CD14-positive monocyte (primary cell): ENCODE data around the gene BFSP2. TPM values are rescaled to one million over a fixed set of nuclear protein-coding genes. Genes with fewer than 3 reads are reported as not detected.

Source experiments
- DNase-seq, 3 donors: peaks; one replicate each; pipeline ENCODE4 v3.0.0-alpha.2; 2011 to 2022
- H2AFZ ChIP-seq: 2 replicates; pipeline ENCODE4 v1.6.0; 2012; ENCODE audit warnings: mild to moderate bottlenecking, low read depth, low read length, inconsistent platforms; ENCODE audit not compliant: insufficient read depth, poor library complexity, severe bottlenecking
- H3K27ac ChIP-seq, 2 donors: 1 replicate in 1 of 2; 2 replicates in 1 of 2; pipeline ENCODE4 v1.5.1; 2012 to 2013; ENCODE audit warnings: low read length in 2 of 2, control low read depth in 1 of 2, inconsistent platforms in 1 of 2, low read depth in 1 of 2, mild to moderate bottlenecking in 1 of 2
- H3K27me3 ChIP-seq, 2 donors: one replicate each; pipeline versions ENCODE4 v1.6.0 to v1.6.1; 2011 to 2013; ENCODE audit warnings: low read length in 2 of 2; ENCODE audit not compliant: control insufficient read depth in 2 of 2, insufficient read depth in 2 of 2
- H3K36me3 ChIP-seq, 2 donors: replicated peaks in 1 of 2; 1 replicate in 1 of 2; 2 replicates in 1 of 2; pipeline versions ENCODE4 v1.5.1 to v1.6.1; 2012 to 2013; ENCODE audit warnings: low read length in 2 of 2, control low read depth in 1 of 2, inconsistent platforms in 1 of 2, mild to moderate bottlenecking in 1 of 2; ENCODE audit not compliant: insufficient read depth in 2 of 2, control insufficient read depth in 1 of 2
- H3K4me1 ChIP-seq, 2 donors: 1 replicate in 1 of 2; 2 replicates in 1 of 2; pipeline versions ENCODE4 v1.5.1 to v1.6.1; 2012 to 2013; ENCODE audit warnings: low read length in 2 of 2, control low read depth in 1 of 2, inconsistent platforms in 1 of 2, mild to moderate bottlenecking in 1 of 2, moderate library complexity in 1 of 2; ENCODE audit not compliant: insufficient read depth in 2 of 2, control insufficient read depth in 1 of 2
- H3K4me2 ChIP-seq: replicated peaks from 2 replicates; pipeline ENCODE3; 2012; ENCODE audit warnings: low read length, moderate library complexity, mild to moderate bottlenecking; ENCODE audit not compliant: poor library complexity, severe bottlenecking; ENCODE audit errors: extremely low read depth
- H3K4me3 ChIP-seq, 3 experiments: fragments of 200-600 bp in 1 of 3; sonication (generic) in 1 of 3; replicated peaks in 1 of 3; 1 replicate in 2 of 3; 2 replicates in 1 of 3; pipeline ENCODE4 v1.5.1; 2011 to 2013; ENCODE audit warnings: low read length in 3 of 3, mild to moderate bottlenecking in 3 of 3, control low read depth in 2 of 3, low read depth in 2 of 3, inconsistent platforms in 1 of 3, moderate library complexity in 1 of 3
- H3K79me2 ChIP-seq: 2 replicates; pipeline ENCODE4 v1.6.0; 2012; ENCODE audit warnings: mild to moderate bottlenecking, control low read depth, inconsistent platforms, low read length, moderate library complexity; ENCODE audit not compliant: insufficient read depth
- H3K9ac ChIP-seq: 2 replicates; pipeline ENCODE4 v1.6.0; 2017; ENCODE audit warnings: low read length, mild to moderate bottlenecking; ENCODE audit not compliant: insufficient read depth, poor library complexity, severe bottlenecking
- H3K9me3 ChIP-seq, 2 donors: replicated peaks in 1 of 2; 1 replicate in 1 of 2; 2 replicates in 1 of 2; pipeline versions ENCODE4 v1.5.1 to v1.6.1; 2012 to 2013; ENCODE audit warnings: low read length in 2 of 2, control low read depth in 1 of 2; ENCODE audit not compliant: control insufficient read depth in 1 of 2, insufficient read depth in 1 of 2
- H4K20me1 ChIP-seq: 2 replicates; pipeline ENCODE4 v1.6.0; 2012; ENCODE audit warnings: mild to moderate bottlenecking, low read length, control low read depth, moderate library complexity; ENCODE audit not compliant: insufficient read depth
- H3K27ac Mint-ChIP-seq, 7 donors: one replicate each; pipeline ENCODE4 v1.8.0; 2020; ENCODE audit warnings: mild to moderate bottlenecking in 7 of 7, mixed read lengths in 7 of 7, moderate library complexity in 6 of 7, inconsistent platforms in 2 of 7
- H3K27me3 Mint-ChIP-seq, 3 donors: one replicate each; pipeline ENCODE4 v1.8.0; 2021 to 2022; ENCODE audit warnings: low read depth in 3 of 3, mild to moderate bottlenecking in 3 of 3, mixed read lengths in 3 of 3, moderate library complexity in 3 of 3, inconsistent platforms in 1 of 3
- H3K36me3 Mint-ChIP-seq, 2 donors: one replicate each; pipeline ENCODE4 v1.8.0; 2020; ENCODE audit warnings: mixed read lengths in 2 of 2, inconsistent platforms in 1 of 2, mild to moderate bottlenecking in 1 of 2
- H3K4me1 Mint-ChIP-seq: one replicate; pipeline ENCODE4 v1.8.0; 2020; ENCODE audit warnings: mild to moderate bottlenecking, mixed read lengths
- H3K4me3 Mint-ChIP-seq, 2 donors: one replicate each; pipeline ENCODE4 v1.8.0; 2020; ENCODE audit warnings: mild to moderate bottlenecking in 2 of 2, mixed read lengths in 2 of 2, moderate library complexity in 1 of 2
- H3K9me3 Mint-ChIP-seq, 7 donors: one replicate each; pipeline ENCODE4 v1.8.0; 2020 to 2022; ENCODE audit warnings: mixed read lengths in 7 of 7, mild to moderate bottlenecking in 6 of 7, moderate library complexity in 6 of 7, inconsistent platforms in 2 of 7
- WGBS: methylation state at CpG from one replicate; pipeline ENCODE4 v1.1.5; 2013; ENCODE audit warnings: missing lambda C conversion rate; ENCODE audit not compliant: insufficient coverage; 5-methylcytosine and 5-hydroxymethylcytosine counted together
- intact Hi-C, 2 donors: fragments of 100-400 bp; cut with micrococcal nuclease; formaldehyde crosslinking; loops; one replicate each; pipeline versions ENCODE4 v1.15.0 to v1.15.1; 2023
- polyA plus RNA-seq, 3 donors: library from polyadenylated mRNA; depleted of rRNA in 1 of 3; unstranded in 2 of 3; stranded (reverse) in 1 of 3; fragments of 300-500 nt in 2 of 3; fragments of >200 nt in 1 of 3; fragmentation: Illumina TruSeq in 2 of 3; gene quantifications; 1 replicate in 2 of 3; 2 replicates in 1 of 3; pipeline ENCODE4 v1.2.3, GENCODE V29; 2012 to 2021
- TF ChIP-seq, protein P1 (sequence below): fragments of 200-600 bp; IDR thresholded peaks from one replicate; pipeline ENCODE4 v1.8.0; 2022; ENCODE audit warnings: antibody characterized with exemption, mild to moderate bottlenecking

The BFSP2 gene
- polyA plus RNA-seq, 3 donors: not detected

DNA sequence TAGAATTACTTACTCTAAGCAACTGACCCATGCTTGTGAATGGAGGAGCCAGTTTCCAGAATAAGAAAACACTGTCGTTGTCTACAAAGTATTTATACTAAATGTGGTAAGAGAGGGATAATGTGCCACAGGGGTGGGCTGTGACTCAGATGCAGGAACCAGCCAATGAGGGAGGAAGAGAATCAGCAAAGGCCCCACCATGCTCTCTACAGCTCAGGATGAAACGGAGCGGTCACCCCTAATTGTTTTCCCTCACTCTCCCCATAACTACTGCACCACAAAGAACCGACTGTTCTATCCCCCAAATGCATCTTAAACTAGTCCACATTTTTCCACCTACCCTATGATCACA is 44.5 kb downstream of the BFSP2 start:
- Histone ChIP-seq H3K9me3 (peaks cover 0 to 10% of the 10 kb centered on the region in 2 donors), H2AFZ (no peak overlapping the region), H4K20me1 (no peaks in the 10 kb centered on the region), H3K9ac (no peak overlapping the region), H3K4me3 (no peak overlapping the region), H3K4me2 (no peak overlapping the region), H3K27me3 (no peaks in the 10 kb centered on the region), H3K36me3 (no peaks in the 10 kb centered on the region), H3K79me2 (no peaks in the 10 kb centered on the region), H3K27ac (no peak overlapping the region), H3K4me1 (peaks cover 11 to 21% of the 10 kb centered on the region in 2 donors)
- 100% methylated on average over 1 of the region's 4 CpGs for WGBS
- H3K36me3 Mint-ChIP-seq: no peaks in the 10 kb centered on the region
- no peak overlapping the region for H3K27ac Mint-ChIP-seq
- peaks cover 0 to 3% (median 0%) of the 10 kb centered on the region in 3 donors for H3K27me3 Mint-ChIP-seq
- DNase-seq: no peak
- peaks cover 29% of the 10 kb centered on the region for H3K4me1 Mint-ChIP-seq
- intact Hi-C loops: no loop called here
- no peak overlapping the region for H3K4me3 Mint-ChIP-seq
- H3K9me3 Mint-ChIP-seq: peaks cover 0 to 14% (median 8%) of the 10 kb centered on the region in 7 donors
- TF ChIP-seq, protein P1, sequence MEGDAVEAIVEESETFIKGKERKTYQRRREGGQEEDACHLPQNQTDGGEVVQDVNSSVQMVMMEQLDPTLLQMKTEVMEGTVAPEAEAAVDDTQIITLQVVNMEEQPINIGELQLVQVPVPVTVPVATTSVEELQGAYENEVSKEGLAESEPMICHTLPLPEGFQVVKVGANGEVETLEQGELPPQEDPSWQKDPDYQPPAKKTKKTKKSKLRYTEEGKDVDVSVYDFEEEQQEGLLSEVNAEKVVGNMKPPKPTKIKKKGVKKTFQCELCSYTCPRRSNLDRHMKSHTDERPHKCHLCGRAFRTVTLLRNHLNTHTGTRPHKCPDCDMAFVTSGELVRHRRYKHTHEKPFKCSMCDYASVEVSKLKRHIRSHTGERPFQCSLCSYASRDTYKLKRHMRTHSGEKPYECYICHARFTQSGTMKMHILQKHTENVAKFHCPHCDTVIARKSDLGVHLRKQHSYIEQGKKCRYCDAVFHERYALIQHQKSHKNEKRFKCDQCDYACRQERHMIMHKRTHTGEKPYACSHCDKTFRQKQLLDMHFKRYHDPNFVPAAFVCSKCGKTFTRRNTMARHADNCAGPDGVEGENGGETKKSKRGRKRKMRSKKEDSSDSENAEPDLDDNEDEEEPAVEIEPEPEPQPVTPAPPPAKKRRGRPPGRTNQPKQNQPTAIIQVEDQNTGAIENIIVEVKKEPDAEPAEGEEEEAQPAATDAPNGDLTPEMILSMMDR: no peak

DNA sequence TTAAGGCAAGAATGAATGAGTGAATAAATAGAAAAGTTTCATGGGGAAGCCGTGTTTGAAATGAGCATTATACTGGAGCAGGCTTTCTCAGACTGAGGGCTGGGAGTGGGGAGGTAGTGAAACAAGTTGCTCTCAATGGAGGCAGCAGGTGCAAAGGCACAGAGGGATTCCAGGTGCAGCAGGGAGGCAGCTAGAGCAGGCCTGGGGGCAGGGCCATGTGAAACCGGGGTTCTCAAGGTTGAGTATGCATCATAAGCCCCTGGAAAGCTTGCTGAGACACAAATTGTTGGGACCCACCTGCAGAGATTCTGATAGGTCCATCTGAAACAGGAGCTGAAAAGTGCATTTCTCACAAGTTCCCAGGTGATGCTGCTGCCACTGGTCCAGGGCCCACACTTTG is 45.3 kb downstream of the BFSP2 start:
- DNase-seq: no peak
- no peaks in the 10 kb centered on the region for H3K36me3 Mint-ChIP-seq
- Histone ChIP-seq H2AFZ (no peak overlapping the region), H3K36me3 (no peaks in the 10 kb centered on the region), H3K4me2 (no peak overlapping the region), H3K4me1 (peaks cover 11 to 23% of the 10 kb centered on the region in 2 donors), H3K27me3 (no peaks in the 10 kb centered on the region), H4K20me1 (no peaks in the 10 kb centered on the region), H3K4me3 (no peak overlapping the region), H3K79me2 (no peaks in the 10 kb centered on the region), H3K27ac (no peak overlapping the region), H3K9ac (no peak overlapping the region), H3K9me3 (peaks cover 0 to 7% of the 10 kb centered on the region in 2 donors)
- peaks cover 0 to 12% (median 1%) of the 10 kb centered on the region in 7 donors for H3K9me3 Mint-ChIP-seq
- H3K27me3 Mint-ChIP-seq: peaks cover 0 to 3% (median 0%) of the 10 kb centered on the region in 3 donors
- H3K4me3 Mint-ChIP-seq: no peak overlapping the region
- intact Hi-C loops: no loop called here
- H3K27ac Mint-ChIP-seq: no peak overlapping the region
- TF ChIP-seq, protein P1: no peak
- WGBS: 92% methylated on average over 2 of the region's 2 CpGs
- peaks cover 33% of the 10 kb centered on the region for H3K4me1 Mint-ChIP-seq
